ENCODE measurements around the gene MALAT1. TPM values are rescaled to one million over a fixed set of nuclear protein-coding genes. Genes with fewer than 3 reads are reported as not detected.

Gene MALAT1
- total and polyA plus RNA-seq, 2 of the 13 experiments (the other 11 are each of a cell fraction or from before 2014, with no cell fraction given) = 143 to 1,237 TPM

- TF ChIP-seq ZSCAN5A (CRISPR knock-in tag; IDR thresholded peaks at IDR 0.05; ENCODE audit: borderline replicate concordance) (no peak), ZMAT3 (CRISPR knock-in tag; conservative IDR thresholded peaks at IDR 0.05) (no peak), NR1H2 (CRISPR knock-in tag; IDR thresholded peaks at IDR 0.05; ENCODE audit: borderline replicate concordance, low read depth) (no peak), ZNF256 (CRISPR knock-in tag; conservative IDR thresholded peaks at IDR 0.05) (no peak), ZNF142 (CRISPR knock-in tag; IDR thresholded peaks at IDR 0.05) (no peak), CC2D1A (CRISPR knock-in tag; IDR thresholded peaks at IDR 0.05) (no peak), JARID2 (CRISPR knock-in tag; IDR thresholded peaks at IDR 0.05; ENCODE audit: insufficient replicate concordance) (no peak), SYNCRIP (IDR thresholded peaks at IDR 0.05; ENCODE audit: insufficient read depth, low read depth, low read length) (no peak), DNMT3B (CRISPR knock-in tag; conservative IDR thresholded peaks at IDR 0.05) (no peak), TIGD3 (CRISPR knock-in tag; IDR thresholded peaks at IDR 0.05; ENCODE audit: borderline replicate concordance) (no peak), ZNF382 (CRISPR knock-in tag; IDR thresholded peaks at IDR 0.05; ENCODE audit: borderline replicate concordance) (no peak), ZMAT5 (CRISPR knock-in tag; IDR thresholded peaks at IDR 0.05; ENCODE audit: borderline replicate concordance, low read depth) (no peak), MAFK (conservative IDR thresholded peaks at IDR 0.05 in 1 of 2, IDR thresholded peaks at IDR 0.05 in 1 of 2; ENCODE audit: low read length in 2 of 2) (no peak), ZBTB10 (CRISPR knock-in tag; IDR thresholded peaks at IDR 0.05; ENCODE audit: borderline replicate concordance) (no peak; the same call in 1 of the 2 replicates), ZNF878 (CRISPR knock-in tag; IDR thresholded peaks at IDR 0.05) (no peak)
These were observed 661 bp upstream of the MALAT1 start (continued) for GRCh38 chr11:65498042-65498726.

Measured in HepG2 (cell line).